K562 (cell line): ENCODE data around the gene UTS2R. TPM values are rescaled to one million over a fixed set of nuclear protein-coding genes. Genes with fewer than 3 reads are reported as not detected.

ENCODE experiments used
- COPS2 ChIP-seq: fragments of 450-650 bp; conservative IDR thresholded peaks from 2 replicates; pipeline ENCODE4 v1.6.1; 2016; ENCODE audit warnings: mild to moderate bottlenecking, moderate library complexity
- GABPB1 ChIP-seq: sonication (generic); formaldehyde crosslinking; IDR thresholded peaks from 2 replicates; pipeline ENCODE4 v1.8.0; 2022; ENCODE audit warnings: mild to moderate bottlenecking, missing genetic modification reagents
- TSHZ1 ChIP-seq: fragments of 250-450 bp; sonication (Bioruptor Pico); IDR thresholded peaks from 2 replicates; pipeline ENCODE4 v1.4.0; 2020; ENCODE audit warnings: mild to moderate bottlenecking, moderate library complexity
- ZNF551 ChIP-seq: fragments of 250-450 bp; sonication (Bioruptor Pico); IDR thresholded peaks from 2 replicates; pipeline ENCODE4 v1.5.0; 2021; ENCODE audit warnings: mild to moderate bottlenecking, moderate library complexity
- polyA plus RNA-seq, 8 experiments: library from polyadenylated mRNA; depleted of rRNA in 4 of 8; stranded (reverse) in 5 of 8; unstranded in 3 of 8; fragments of >200 nt; fragmentation: Nextera tagmentation in 2 of 8; fragmentation: Illumina TruSeq in 1 of 8; extraction: Ambion mirVana in 2 of 8; extraction: Trizol in 1 of 8; gene quantifications; 2 replicates each; pipeline versions ENCODE4 v1.2.1 to v1.2.3, GENCODE V29; 2011 to 2014; ENCODE audit warnings: inconsistent platforms in 1 of 8, missing spikeins in 1 of 8
- total RNA-seq, 7 experiments: library from RNA; depleted of rRNA in 6 of 7; stranded (reverse); fragments of >200 nt in 6 of 7; fragmentation: Illumina TruSeq in 2 of 7; extraction: Trizol in 2 of 7; gene quantifications; 2 replicates each; pipeline versions ENCODE4 v1.2.1 to v1.2.3, GENCODE V29; 2011 to 2021; ENCODE audit warnings: low replicate concordance in 1 of 7
- TF ChIP-seq, protein P1 (sequence below), 2 experiments: fragments of 450-650 bp in 1 of 2; sonication (generic) in 1 of 2; formaldehyde crosslinking in 1 of 2; IDR thresholded peaks; 2 replicates each; pipeline versions ENCODE4 v1.7.1 to v1.9.0; 2016 to 2022; ENCODE audit warnings: inconsistent platforms in 1 of 2, mild to moderate bottlenecking in 1 of 2, missing genetic modification reagents in 1 of 2

The UTS2R gene
- total and polyA plus RNA-seq, 9 of the 15 experiments (the other 6 are each of a cell fraction or from before 2014, with no cell fraction given) = 0.22 TPM; not detected in 8

GRCh38 chr17:82399601-82400101 lies 28.1 kb downstream of the UTS2R start (continued):
- TF ChIP-seq, protein P1, sequence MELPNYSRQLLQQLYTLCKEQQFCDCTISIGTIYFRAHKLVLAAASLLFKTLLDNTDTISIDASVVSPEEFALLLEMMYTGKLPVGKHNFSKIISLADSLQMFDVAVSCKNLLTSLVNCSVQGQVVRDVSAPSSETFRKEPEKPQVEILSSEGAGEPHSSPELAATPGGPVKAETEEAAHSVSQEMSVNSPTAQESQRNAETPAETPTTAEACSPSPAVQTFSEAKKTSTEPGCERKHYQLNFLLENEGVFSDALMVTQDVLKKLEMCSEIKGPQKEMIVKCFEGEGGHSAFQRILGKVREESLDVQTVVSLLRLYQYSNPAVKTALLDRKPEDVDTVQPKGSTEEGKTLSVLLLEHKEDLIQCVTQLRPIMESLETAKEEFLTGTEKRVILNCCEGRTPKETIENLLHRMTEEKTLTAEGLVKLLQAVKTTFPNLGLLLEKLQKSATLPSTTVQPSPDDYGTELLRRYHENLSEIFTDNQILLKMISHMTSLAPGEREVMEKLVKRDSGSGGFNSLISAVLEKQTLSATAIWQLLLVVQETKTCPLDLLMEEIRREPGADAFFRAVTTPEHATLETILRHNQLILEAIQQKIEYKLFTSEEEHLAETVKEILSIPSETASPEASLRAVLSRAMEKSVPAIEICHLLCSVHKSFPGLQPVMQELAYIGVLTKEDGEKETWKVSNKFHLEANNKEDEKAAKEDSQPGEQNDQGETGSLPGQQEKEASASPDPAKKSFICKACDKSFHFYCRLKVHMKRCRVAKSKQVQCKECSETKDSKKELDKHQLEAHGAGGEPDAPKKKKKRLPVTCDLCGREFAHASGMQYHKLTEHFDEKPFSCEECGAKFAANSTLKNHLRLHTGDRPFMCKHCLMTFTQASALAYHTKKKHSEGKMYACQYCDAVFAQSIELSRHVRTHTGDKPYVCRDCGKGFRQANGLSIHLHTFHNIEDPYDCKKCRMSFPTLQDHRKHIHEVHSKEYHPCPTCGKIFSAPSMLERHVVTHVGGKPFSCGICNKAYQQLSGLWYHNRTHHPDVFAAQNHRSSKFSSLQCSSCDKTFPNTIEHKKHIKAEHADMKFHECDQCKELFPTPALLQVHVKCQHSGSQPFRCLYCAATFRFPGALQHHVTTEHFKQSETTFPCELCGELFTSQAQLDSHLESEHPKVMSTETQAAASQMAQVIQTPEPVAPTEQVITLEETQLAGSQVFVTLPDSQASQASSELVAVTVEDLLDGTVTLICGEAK (IDR thresholded peaks at IDR 0.05) = no peak
- TF ChIP-seq, protein P1 (CRISPR knock-in tag; IDR thresholded peaks at IDR 0.05) = no peak
- TF ChIP-seq COPS2 (no peak), GABPB1 (CRISPR knock-in tag) (no peak), ZNF551 (CRISPR knock-in tag) (no peak), TSHZ1 (CRISPR knock-in tag) (no peak)
